ENCODE measurements around the gene SLC51B. TPM values are rescaled to one million over a fixed set of nuclear protein-coding genes. Genes with fewer than 3 reads are reported as not detected.
A peak's percentile ranks its signal among the peaks of the same experiment; 100 is the strongest.

SLC51B gene
- total RNA-seq, 2 donors from 2014 or later = not detected

DNA sequence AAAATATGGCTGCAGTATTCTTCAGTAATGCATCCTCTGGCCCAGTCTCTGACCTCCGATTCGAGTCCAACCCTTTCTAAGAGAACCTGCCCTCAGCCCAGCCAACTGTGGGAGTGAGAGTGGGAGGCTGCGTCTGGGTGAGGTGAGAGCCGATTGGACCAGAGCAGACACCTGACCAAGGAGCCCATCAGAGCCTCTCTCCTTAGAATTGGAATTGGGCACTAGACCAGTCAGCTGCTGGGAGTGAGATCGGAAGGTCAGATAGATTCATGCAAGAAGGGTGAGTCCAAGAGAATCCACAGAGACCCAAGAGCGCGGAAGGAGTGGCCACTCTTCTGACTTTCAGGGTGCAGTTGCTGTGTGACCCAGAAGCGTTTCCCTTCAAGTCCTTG is 12.4 kb downstream of the SLC51B start:
- no peaks in the 10 kb centered on the region for H3K36me3 Mint-ChIP-seq
- DNase-seq (ENCODE audit: low spot score in 2 of 2) (no peak), ATAC-seq (no peak)

DNA sequence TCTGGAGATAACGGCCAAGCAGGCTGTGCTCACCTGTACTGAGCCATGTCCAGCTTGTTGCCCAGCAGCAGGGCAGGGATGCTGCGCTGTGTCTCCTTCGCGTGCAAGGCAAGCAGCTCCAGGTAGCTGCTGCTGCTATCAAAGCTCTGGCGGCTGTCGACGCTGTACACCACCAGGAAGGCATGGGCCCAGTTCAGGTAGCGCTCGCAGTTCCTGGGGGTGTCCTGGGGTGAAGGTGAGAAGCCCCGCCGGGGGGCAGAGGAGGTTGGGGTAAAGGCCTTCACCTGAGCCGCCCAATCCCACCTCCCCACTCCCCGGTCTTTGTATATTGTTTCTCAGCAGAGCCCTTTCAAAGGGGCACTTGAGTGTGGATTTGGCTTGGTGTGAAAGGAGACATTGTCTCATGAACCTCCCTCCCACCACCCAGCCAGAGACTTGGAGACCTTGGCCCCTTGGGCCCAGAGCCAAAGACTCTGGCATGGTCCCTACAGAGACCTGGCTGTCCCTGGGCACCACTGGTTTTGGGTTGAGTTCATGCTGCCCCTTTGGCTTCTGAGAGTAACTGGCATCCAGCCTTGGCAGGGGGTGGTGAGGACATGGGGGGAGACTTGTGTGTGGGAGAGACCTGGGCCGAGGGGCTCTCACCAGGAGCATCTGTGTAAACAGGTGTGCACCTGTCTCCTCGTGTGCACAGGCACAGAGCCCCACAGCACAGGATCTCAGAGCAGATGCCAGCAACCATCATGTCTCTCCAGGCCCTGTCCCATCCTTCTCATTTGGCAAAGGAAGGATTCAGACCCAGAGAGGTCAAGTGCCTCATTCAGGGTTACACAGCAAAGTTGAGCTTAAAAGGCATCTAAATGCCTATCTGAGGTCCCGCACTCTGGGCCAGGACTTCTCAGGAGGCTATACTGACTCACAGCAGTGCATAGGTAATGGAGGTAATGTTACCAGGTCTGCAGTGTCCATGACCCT is 13.5 kb downstream of the SLC51B start:
- Mint-ChIP-seq H3K36me3 (no peaks in the 10 kb centered on the region), H3K27ac (no peak overlapping the region), H3K9me3 (no peaks in the 10 kb centered on the region)
- DNase-seq (ENCODE audit: low spot score in 2 of 2) (no peak), ATAC-seq (no peak)

More for the DNA sequence above, 12.4 kb downstream of the SLC51B start:
- Mint-ChIP-seq H3K27ac (no peak overlapping the region), H3K9me3 (no peaks in the 10 kb centered on the region)

DNA sequence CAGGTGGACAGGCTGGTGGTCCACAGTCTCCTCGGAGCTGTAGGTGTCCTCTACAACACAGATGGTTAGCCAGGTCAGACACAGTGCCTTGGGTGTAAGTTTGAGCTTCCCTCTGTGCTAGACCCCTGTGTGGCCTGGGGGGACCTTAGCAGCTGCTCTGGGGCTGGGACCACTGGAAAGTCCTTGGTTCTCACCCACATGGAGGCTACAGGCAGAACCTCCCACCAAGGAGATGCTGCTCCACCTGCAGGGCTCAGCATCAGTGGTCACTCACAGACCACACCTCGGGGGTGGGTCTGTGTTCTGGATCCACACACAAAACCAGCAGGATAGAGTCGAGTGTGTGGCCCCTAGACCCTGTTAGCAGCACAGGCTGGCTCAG is 14.2 kb downstream of the SLC51B start:
- no peaks in the 10 kb centered on the region for H3K36me3 Mint-ChIP-seq
- no peak for ATAC-seq
- H3K9me3 Mint-ChIP-seq = no peaks in the 10 kb centered on the region
- no peak overlapping the region for H3K27ac Mint-ChIP-seq
- no peak for DNase-seq (ENCODE audit: low spot score in 2 of 2)

DNA sequence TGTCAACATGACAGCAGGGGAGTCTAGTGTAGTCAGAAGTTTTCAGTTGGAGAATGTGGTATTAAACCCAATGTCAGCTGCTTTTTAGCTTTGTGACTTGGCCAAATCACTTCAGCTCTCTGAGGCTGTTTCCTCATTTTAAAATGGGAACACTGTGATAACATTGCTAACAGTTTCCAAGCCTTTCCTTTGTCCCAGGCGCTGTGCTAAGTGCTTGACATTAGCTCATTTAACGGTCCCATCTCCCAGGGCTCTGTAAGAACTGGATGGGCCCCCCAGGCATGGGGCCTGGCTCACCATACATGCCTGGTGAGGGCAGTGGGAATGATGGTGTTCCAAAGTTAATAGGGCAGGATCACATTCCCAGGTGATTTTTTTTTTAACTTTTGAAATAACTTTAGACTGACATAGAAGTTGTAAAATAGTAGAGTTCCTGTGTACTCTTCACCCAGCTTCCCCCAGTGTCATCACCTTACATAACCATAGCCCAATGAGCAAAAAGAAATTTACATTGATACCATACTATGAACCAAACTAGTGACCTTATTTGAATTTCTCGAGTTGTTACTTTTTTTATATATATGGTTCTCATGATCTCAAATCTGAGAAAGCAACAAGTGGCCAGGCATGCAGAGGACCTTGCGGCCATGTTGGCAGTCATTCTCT is 14.9 kb downstream of the SLC51B start:
- no peak overlapping the region for H3K27ac Mint-ChIP-seq
- H3K36me3 Mint-ChIP-seq = no peaks in the 10 kb centered on the region
- no peak for DNase-seq (ENCODE audit: low spot score in 2 of 2)
- ATAC-seq = no peak
- no peaks in the 10 kb centered on the region for H3K9me3 Mint-ChIP-seq

GRCh38 chr15:65060641-65061397 is 15.6 kb downstream of the SLC51B start:
- ATAC-seq (no peak), DNase-seq (ENCODE audit: low spot score in 2 of 2) (no peak)
- Mint-ChIP-seq H3K27ac (no peak overlapping the region), H3K9me3 (no peaks in the 10 kb centered on the region), H3K36me3 (no peaks in the 10 kb centered on the region)

- Mint-ChIP-seq H3K36me3 (no peaks in the 10 kb centered on the region), H3K9me3 (no peaks in the 10 kb centered on the region), H3K27ac (no peak overlapping the region)
- no peak for DNase-seq (ENCODE audit: low spot score in 2 of 2)
- no peak for ATAC-seq
Observed at GRCh38 chr15:65062061-65062460, 16.9 kb downstream of the SLC51B start.

GRCh38 chr15:65062726-65063125 is 17.5 kb downstream of the SLC51B start:
- Mint-ChIP-seq H3K9me3 (no peaks in the 10 kb centered on the region), H3K36me3 (no peaks in the 10 kb centered on the region), H3K27ac (no peak overlapping the region)
- DNase-seq (ENCODE audit: low spot score in 2 of 2) = no peak
- ATAC-seq = no peak

- no peak for ATAC-seq
- H3K27ac Mint-ChIP-seq = no peak overlapping the region
- peaks cover 0 to 5% of the 10 kb centered on the region in 2 donors for H3K36me3 Mint-ChIP-seq
- no peak for DNase-seq (ENCODE audit: low spot score in 2 of 2)
- H3K9me3 Mint-ChIP-seq = no peaks in the 10 kb centered on the region
Observed at GRCh38 chr15:65066001-65066634, 20.9 kb downstream of the SLC51B start.

DNA sequence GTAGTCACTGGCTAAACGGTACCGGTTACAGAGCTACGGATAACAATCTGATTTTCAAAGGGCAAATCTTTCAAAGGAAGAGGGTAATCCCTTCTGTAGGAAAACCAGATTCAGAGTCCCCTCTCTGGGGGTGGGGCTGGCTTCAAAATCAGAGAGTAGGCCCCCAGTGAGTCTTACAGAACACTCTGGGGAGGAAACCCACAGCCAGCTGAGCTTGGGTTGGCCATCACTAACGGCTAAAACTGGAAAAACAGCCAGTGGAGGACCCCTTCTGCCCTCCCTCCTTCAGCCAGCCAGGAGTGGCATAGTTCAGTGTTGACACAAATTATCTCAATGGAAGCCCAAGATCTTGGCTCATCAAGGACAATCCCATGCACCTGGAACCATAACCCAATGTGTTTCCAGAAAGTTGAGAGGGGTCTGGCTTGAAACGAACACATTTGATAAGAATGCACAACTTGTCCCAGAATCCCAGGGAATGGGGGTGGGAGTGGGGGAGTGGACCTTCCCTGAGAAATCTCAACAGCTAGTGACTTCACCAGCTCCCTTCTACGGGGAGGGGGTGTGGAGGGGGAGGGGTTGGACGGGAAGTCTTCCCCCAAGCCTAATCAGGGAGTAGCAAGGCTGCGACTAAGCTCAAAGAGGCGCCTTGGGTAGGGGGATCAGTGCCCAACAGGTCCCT is 21.6 kb downstream of the SLC51B start:
- Mint-ChIP-seq H3K27ac (no peak overlapping the region), H3K36me3 (peaks cover 0 to 5% of the 10 kb centered on the region in 2 donors), H3K9me3 (no peaks in the 10 kb centered on the region)
- DNase-seq (ENCODE audit: low spot score in 2 of 2) = no peak
- no peak for ATAC-seq

DNA sequence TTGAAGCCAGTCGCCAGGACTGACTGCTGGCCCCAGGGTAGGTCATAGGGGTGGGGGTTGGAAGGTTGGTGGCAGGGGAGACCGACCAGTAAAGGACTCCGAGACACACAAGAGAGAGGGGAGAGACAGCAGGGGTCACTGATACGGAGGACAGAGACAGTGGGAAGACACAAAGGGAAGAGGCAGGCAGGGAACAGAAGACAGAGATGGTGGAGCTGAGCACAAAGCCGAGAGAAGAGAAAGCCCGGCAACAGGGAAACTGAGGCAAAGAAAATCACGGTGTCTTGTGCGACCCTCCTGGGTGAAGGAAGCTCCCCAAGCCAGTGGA is 22.1 kb downstream of the SLC51B start:
- H3K9me3 Mint-ChIP-seq = no peaks in the 10 kb centered on the region
- H3K36me3 Mint-ChIP-seq = peaks cover 0 to 5% of the 10 kb centered on the region in 2 donors
- DNase-seq (ENCODE audit: low spot score in 2 of 2) (no peak), ATAC-seq (no peak)
- H3K27ac Mint-ChIP-seq = no peak overlapping the region

DNA sequence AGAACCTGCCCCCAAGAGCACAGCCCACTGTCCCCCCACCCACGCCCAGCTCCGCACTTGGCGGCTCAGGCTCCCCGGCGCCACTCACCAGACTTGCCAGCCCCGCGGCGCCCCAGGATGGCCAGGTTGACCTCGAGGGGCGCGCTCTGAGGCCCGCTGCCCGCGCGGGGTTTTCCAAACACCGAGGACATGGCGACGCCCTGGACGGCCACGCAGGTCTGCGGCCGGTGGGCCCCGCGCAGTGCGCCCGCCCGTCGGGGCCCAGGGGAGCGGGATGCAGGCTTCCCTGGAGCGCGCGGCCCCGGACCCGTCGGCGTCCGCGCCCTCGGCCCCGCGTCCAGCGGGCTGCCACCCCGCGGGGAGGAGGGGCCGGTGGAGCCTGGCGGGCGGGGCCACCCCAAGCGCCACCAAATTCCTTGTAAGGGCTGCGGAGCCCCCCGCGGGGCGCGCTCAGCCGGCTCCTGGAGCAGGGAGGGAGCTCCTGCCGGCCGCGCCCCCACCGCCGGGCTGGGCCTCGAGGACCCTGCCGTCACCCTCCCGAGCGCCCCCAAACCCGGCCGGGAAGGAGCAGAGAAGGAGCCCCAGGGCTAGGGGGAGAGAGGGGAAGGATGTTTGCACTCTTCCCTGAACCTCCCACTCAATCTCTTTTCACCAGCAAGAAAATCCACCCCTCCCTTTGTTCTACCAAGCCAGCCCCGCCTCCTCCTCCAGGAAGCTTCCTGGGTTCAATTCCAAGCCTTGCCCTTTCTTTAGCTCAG is 22.6 kb downstream of the SLC51B start, which contains the start of gene RASL12:
TSS of gene RASL12 (minus strand) at position 347 of the 758 bp plus-strand sequence. CDS start at position 191, 156 bp downstream.
- Mint-ChIP-seq H3K36me3 (peaks cover 0 to 5% of the 10 kb centered on the region in 2 donors), H3K27ac (no peak within 1 kb of the TSS), H3K9me3 (no peaks in the 10 kb centered on the region)
- ATAC-seq (peak in 1 of 2 donors; percentile 13), DNase-seq (ENCODE audit: low spot score in 2 of 2) (no peak)

DNA sequence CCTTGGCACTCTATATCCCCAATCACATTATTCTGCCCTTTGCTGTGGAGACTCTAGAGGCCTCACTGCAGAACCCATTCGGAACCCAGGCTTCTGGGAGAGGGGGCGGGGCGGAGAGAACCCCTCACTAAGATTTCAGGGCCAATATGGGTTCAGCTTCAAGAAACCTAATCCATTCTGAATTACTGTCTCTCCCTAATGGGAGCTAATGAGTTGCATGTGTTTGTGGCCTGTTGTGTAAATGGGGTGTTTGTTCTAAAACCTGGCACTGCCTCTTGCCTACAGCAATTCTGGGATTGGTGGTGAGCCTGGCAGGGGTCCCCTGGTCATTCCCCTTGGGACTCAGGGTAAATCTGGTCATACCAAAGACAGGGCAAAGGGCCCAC is 23.2 kb downstream of the SLC51B start:
- no peak for DNase-seq (ENCODE audit: low spot score in 2 of 2)
- ATAC-seq = no peak
- Mint-ChIP-seq H3K36me3 (peaks cover 0 to 5% of the 10 kb centered on the region in 2 donors), H3K9me3 (no peaks in the 10 kb centered on the region), H3K27ac (no peak overlapping the region)

- Mint-ChIP-seq H3K36me3 (peaks cover 0 to 5% of the 10 kb centered on the region in 2 donors), H3K27ac (no peak overlapping the region), H3K9me3 (no peaks in the 10 kb centered on the region)
- DNase-seq (ENCODE audit: low spot score in 2 of 2) (no peak), ATAC-seq (no peak)
Observed at GRCh38 chr15:65069179-65069578, 24.0 kb downstream of the SLC51B start.

DNA sequence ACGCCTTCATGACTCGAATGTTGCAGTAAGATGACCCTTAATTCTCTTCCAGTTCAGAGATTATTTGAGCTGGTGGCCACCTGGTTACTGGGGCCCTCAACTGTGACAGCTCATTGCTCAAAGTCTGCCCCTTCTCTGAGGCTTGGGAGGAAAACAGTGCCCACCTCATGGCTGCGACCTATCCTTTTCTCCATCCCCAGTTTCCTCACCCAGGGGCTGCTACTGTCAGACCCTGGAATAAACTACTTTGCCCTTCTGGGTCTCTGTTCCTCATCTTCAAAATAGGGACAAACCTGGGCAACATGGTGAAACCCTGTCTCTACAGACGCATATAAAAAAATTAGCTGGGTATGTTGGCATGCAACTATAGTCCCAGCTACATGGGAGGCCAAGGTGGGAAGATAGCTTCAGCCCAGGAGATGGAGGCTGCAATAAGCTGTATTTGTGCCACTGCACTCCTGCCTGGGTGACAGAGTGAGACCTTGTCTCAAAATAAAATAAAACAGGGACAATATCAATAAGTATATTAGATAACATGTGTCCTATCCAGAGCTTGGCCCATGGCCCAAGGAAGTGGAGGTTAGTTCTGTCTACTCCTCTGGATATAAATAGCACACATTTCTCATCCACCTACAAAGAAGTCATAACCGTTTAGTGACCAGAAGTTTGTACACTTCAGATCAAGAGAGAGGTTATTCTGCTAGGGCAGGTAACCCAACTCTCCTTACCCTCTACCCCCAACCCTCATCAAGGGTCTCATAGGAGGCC is 24.8 kb downstream of the SLC51B start:
- no peak overlapping the region for H3K27ac Mint-ChIP-seq
- ATAC-seq = no peak
- no peak for DNase-seq (ENCODE audit: low spot score in 2 of 2)
- H3K9me3 Mint-ChIP-seq = no peaks in the 10 kb centered on the region
- H3K36me3 Mint-ChIP-seq = peaks cover 0 to 5% of the 10 kb centered on the region in 2 donors

DNA sequence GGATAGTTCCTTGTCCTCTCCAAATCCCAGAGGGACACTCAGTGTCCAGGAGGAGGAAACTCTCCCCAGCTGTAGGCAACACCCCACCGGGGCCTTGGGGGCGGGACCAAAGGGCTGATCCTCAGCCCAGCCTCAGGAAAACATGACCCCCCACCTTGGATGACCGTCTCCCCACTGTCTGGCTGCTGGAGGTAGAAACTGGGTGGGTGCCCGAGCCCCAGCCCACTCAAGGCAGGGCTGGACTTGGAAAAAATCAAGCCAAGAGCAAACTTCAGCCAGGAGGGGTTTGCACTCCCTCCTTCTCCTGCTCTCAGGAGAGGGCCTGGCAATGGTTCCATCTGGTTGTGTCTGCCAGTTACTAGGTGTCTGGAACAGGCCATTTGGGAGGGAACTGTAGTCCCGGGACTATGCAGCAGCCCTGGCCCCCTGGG is 26.2 kb downstream of the SLC51B start:
- Mint-ChIP-seq H3K27ac (no peak overlapping the region), H3K36me3 (peaks cover 0 to 5% of the 10 kb centered on the region in 2 donors), H3K9me3 (no peaks in the 10 kb centered on the region)
- ATAC-seq (no peak), DNase-seq (ENCODE audit: low spot score in 2 of 2) (no peak)
